Subcutaneous abdominal adipose tissue (tissue), 5 donors: ENCODE measurements around the gene ZNF106.
A peak's percentile ranks its signal among the peaks of the same experiment; 100 is the strongest.

Experiments used
- H3K27ac ChIP-seq: one replicate; pipeline ENCODE4 v1.7.0; 2013; ENCODE audit warnings: low read depth, mild to moderate bottlenecking, inconsistent platforms, low read length, moderate library complexity
- H3K27me3 ChIP-seq, 5 donors: one replicate each; pipeline ENCODE4 v1.7.0; 2013; ENCODE audit warnings: low read length in 5 of 5, inconsistent platforms in 1 of 5; ENCODE audit not compliant: control insufficient read depth in 5 of 5, insufficient read depth in 4 of 5
- H3K36me3 ChIP-seq, 5 donors: one replicate each; pipeline ENCODE4 v1.7.0; 2013; ENCODE audit warnings: low read length in 5 of 5; ENCODE audit not compliant: control insufficient read depth in 5 of 5, insufficient read depth in 5 of 5
- H3K4me1 ChIP-seq, 5 donors: one replicate each; pipeline ENCODE4 v1.7.0; 2013; ENCODE audit warnings: low read length in 5 of 5, mild to moderate bottlenecking in 3 of 5, moderate library complexity in 1 of 5; ENCODE audit not compliant: control insufficient read depth in 5 of 5, insufficient read depth in 5 of 5
- H3K4me3 ChIP-seq, 5 donors: one replicate each; pipeline ENCODE4 v1.7.0; 2013; ENCODE audit warnings: low read length in 5 of 5, low read depth in 1 of 5
- H3K9ac ChIP-seq, 5 donors: one replicate each; pipeline ENCODE4 v1.7.0; 2013; ENCODE audit warnings: low read length in 5 of 5, mild to moderate bottlenecking in 4 of 5, moderate library complexity in 3 of 5
- H3K9me3 ChIP-seq, 5 donors: one replicate each; pipeline ENCODE4 v1.7.0; 2013; ENCODE audit warnings: low read length in 5 of 5; ENCODE audit not compliant: control insufficient read depth in 5 of 5
- donor health status: healthy.
- donor health status: healthy.
- donor health status: healthy.
- donor health status: healthy.
- donor health status: healthy.

ZNF106 gene

DNA sequence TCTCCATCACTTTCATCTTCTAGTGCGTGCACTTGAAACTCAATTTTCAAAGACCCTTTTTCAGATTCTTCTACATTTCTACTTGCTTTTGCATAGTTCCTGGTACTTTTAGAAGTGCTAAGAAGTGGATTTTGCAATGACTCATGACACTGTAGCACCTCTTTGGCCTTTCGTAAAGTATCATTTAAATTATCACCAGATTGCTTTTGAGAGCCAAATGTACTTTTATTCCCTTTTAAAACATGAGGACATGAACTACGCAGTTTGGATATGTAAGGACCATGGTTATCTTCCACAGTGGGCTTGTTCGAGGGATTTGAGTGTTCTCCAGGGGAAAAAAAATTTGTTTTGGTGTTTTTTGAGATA lies 40.5 kb downstream of the ZNF106 start:
- H3K4me3 ChIP-seq = no peak overlapping the region
- H3K27me3 ChIP-seq = no peaks in the 10 kb centered on the region
- H3K4me1 ChIP-seq = peaks cover 0 to 12% (median 0%) of the 10 kb centered on the region in 5 donors
- no peaks in the 10 kb centered on the region for H3K9me3 ChIP-seq
- no peak overlapping the region for H3K27ac ChIP-seq
- H3K36me3 ChIP-seq = peaks cover 38 to 61% (median 51%) of the 10 kb centered on the region in 5 donors
- H3K9ac ChIP-seq = no peak overlapping the region

DNA sequence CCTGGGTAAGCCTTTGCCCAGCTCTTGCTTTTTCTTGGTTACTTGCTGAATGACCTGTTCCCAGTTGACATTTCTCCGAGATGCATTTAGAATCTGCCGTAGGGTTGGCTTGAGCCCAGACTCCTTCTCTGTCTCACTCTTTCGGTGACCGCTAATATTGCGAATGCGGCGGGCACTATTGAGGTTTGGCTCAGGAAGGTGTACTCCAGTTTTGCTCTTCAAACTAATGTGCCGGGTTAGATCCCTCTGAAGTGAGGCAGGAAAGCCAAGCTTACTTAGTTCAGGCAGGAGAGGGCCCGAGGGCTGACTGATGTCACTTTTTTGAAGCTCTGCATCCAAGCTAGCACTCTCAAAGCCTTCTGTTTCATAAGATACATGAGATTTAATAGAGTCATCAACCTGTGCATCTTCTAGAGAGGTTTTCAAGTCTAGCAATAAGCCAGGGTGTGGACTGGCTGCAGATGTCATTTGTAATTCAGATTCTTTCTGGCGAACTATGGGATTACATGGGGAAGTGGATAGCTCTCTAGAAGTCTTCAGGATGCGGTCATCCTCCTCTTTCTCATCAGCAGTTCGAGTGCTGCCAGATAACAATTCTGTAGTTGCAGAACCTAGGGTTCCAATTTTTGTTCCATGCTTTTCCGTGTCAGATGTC lies 41.0 kb downstream of the ZNF106 start:
- peaks cover 43 to 65% (median 55%) of the 10 kb centered on the region in 5 donors for H3K36me3 ChIP-seq
- no peak overlapping the region for H3K9ac ChIP-seq
- H3K27me3 ChIP-seq = no peaks in the 10 kb centered on the region
- H3K4me3 ChIP-seq = no peak overlapping the region
- H3K4me1 ChIP-seq = peaks cover 0 to 7% (median 0%) of the 10 kb centered on the region in 5 donors
- no peaks in the 10 kb centered on the region for H3K9me3 ChIP-seq
- H3K27ac ChIP-seq = no peak overlapping the region

- peaks cover 0 to 5% (median 0%) of the 10 kb centered on the region in 5 donors for H3K4me1 ChIP-seq
- no peak overlapping the region for H3K9ac ChIP-seq
- H3K36me3 ChIP-seq = peaks cover 44 to 79% (median 62%) of the 10 kb centered on the region in 5 donors
- no peaks in the 10 kb centered on the region for H3K27me3 ChIP-seq
- H3K9me3 ChIP-seq = no peaks in the 10 kb centered on the region
- no peak overlapping the region for H3K4me3 ChIP-seq
- no peak overlapping the region for H3K27ac ChIP-seq
Measured at GRCh38 chr15:42448281-42448680, 42.7 kb downstream of the ZNF106 start.

DNA sequence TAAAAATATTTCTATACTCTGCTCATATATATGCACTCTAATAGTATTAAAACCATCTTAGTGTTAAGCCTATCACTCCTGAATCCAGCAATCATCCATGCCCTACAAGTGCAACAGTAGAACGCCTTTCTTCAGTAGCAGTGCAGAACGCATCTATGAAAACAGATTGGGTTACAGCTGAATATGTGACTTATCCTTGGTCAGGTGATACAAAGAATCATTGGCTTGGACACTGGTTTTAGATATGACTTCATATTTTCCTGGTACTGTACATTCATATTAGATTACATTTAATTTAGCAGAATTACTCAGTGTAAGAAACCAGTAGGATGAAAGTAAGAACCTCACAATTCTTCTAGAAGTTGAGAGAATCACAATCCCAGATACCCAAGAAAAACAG lies 43.3 kb downstream of the ZNF106 start:
- H3K27me3 ChIP-seq = no peaks in the 10 kb centered on the region
- peaks cover 0 to 5% (median 0%) of the 10 kb centered on the region in 5 donors for H3K4me1 ChIP-seq
- no peak overlapping the region for H3K9ac ChIP-seq
- no peak overlapping the region for H3K4me3 ChIP-seq
- H3K36me3 ChIP-seq = peaks cover 41 to 82% (median 63%) of the 10 kb centered on the region in 5 donors
- H3K27ac ChIP-seq = no peak overlapping the region
- H3K9me3 ChIP-seq = no peaks in the 10 kb centered on the region

DNA sequence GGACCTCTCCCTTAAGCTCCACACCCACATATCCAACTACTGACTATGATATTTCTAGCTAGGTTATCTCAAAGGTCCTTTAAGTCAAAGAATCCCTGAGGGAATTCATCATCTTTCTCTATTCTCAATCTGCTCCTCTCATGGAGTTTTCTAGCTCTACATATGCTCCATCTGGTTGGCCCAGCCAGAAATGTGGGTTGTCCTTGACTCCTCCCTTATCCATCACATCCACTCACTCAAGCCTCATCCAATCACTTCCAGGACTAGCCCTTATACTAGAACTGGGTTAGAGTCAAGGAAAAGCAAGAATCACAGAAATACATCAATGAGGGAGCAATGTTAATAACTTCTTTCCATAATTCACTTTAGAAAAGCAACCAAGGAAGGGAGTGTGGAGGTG lies 45.4 kb downstream of the ZNF106 start:
- Histone ChIP-seq H3K27me3 (no peaks in the 10 kb centered on the region), H3K4me1 (peaks cover 0 to 5% (median 0%) of the 10 kb centered on the region in 5 donors), H3K9me3 (no peaks in the 10 kb centered on the region), H3K36me3 (peaks cover 36 to 81% (median 61%) of the 10 kb centered on the region in 5 donors), H3K9ac (no peak overlapping the region), H3K27ac (no peak overlapping the region), H3K4me3 (no peak overlapping the region)

GRCh38 chr15:42444415-42445063 lies 46.4 kb downstream of the ZNF106 start:
- Histone ChIP-seq H3K9ac (no peak overlapping the region), H3K36me3 (peaks cover 33 to 75% (median 52%) of the 10 kb centered on the region in 5 donors), H3K27ac (no peak overlapping the region), H3K27me3 (no peaks in the 10 kb centered on the region), H3K4me1 (peaks cover 0 to 6% (median 0%) of the 10 kb centered on the region in 5 donors), H3K4me3 (no peak overlapping the region), H3K9me3 (no peaks in the 10 kb centered on the region)

- H3K4me1 ChIP-seq = no peaks in the 10 kb centered on the region
- H3K27me3 ChIP-seq = no peaks in the 10 kb centered on the region
- H3K9me3 ChIP-seq = no peaks in the 10 kb centered on the region
- peaks cover 50 to 98% (median 87%) of the 10 kb centered on the region in 5 donors for H3K36me3 ChIP-seq
- H3K9ac ChIP-seq = peak overlapping the region in 2 of 5 donors; percentile 9 to 40
- H3K27ac ChIP-seq = peak overlapping the region; percentile 27
- H3K4me3 ChIP-seq = no peak overlapping the region
Measured at GRCh38 chr15:42427429-42428223, 63.3 kb downstream of the ZNF106 start.

DNA sequence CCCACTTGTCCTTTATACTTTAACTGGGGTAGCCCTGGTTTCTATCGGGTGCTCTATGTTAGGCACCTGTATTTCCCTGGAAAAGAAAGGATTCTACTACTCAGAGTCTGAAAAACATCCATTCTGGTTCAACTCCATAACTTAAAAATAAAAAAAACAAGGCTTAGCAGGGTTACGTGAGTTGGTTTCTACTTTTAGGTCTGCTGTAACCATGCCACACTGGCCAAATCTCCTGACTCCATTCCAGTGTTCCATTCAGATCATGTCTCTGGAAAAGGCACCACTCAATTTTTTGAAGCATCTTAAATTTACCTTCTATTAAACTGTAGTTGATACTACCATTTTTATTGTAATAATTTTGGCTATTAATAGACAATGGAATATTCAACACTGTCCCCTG lies 69.6 kb downstream of the ZNF106 start:
- Histone ChIP-seq H3K9ac (no peak overlapping the region), H3K27ac (no peak overlapping the region), H3K36me3 (peaks cover 57 to 96% (median 88%) of the 10 kb centered on the region in 5 donors), H3K27me3 (no peaks in the 10 kb centered on the region), H3K9me3 (no peaks in the 10 kb centered on the region), H3K4me3 (no peak overlapping the region), H3K4me1 (no peaks in the 10 kb centered on the region)

DNA sequence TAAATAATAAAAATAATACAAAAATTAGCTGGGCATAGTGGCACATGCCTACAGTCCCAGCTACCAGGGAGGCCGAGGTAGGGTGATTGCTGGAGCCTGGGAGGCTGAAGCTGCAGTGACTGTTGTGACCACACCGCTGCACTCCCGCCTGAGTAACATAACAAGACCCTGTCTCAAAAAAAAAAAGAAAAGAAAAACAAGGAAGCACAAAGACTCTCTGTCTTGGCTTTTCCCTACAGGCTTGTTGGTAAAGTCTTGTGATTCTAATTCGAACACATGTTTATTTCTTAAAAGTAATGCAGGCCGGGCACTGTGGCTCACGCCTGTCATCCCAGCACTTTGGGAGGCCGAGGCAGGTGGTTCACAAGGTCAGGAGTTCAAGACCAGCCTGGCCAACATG lies 71.6 kb downstream of the ZNF106 start:
- Histone ChIP-seq H3K4me1 (no peaks in the 10 kb centered on the region), H3K27ac (no peak overlapping the region), H3K9ac (no peak overlapping the region), H3K9me3 (no peaks in the 10 kb centered on the region), H3K4me3 (no peak overlapping the region), H3K36me3 (peaks cover 55 to 95% (median 85%) of the 10 kb centered on the region in 5 donors), H3K27me3 (no peaks in the 10 kb centered on the region)

- Histone ChIP-seq H3K27me3 (no peaks in the 10 kb centered on the region), H3K27ac (no peak overlapping the region), H3K4me3 (no peak overlapping the region), H3K36me3 (peaks cover 37 to 88% (median 69%) of the 10 kb centered on the region in 5 donors), H3K9me3 (no peaks in the 10 kb centered on the region), H3K9ac (no peak overlapping the region), H3K4me1 (no peaks in the 10 kb centered on the region)
Measured at GRCh38 chr15:42413920-42414319, 77.0 kb downstream of the ZNF106 start.
